HepG2 (cell line): ENCODE results near the gene ZSCAN21. TPM values are rescaled to one million over a fixed set of nuclear protein-coding genes. Genes with fewer than 3 reads are reported as not detected.

ENCODE experiments used
- KDM5B ChIP-seq: sonication (generic); formaldehyde crosslinking; IDR thresholded peaks from 2 replicates; pipeline ENCODE4 v1.4.0; 2020; ENCODE audit warnings: missing genetic modification reagents, mild to moderate bottlenecking, borderline replicate concordance
- MIER2 ChIP-seq: IDR thresholded peaks from 2 replicates; pipeline ENCODE4 v1.6.1; 2016; ENCODE audit warnings: missing biosample characterization, missing genetic modification reagents
- NONO ChIP-seq, 2 experiments: fragments of 450-650 bp in 1 of 2; sonication (generic) in 1 of 2; formaldehyde crosslinking in 1 of 2; IDR thresholded peaks in 1 of 2; conservative IDR thresholded peaks in 1 of 2; 2 replicates each; pipeline versions ENCODE4 v1.6.1 to v1.8.0; 2017 to 2022; ENCODE audit warnings: mild to moderate bottlenecking in 1 of 2, missing genetic modification reagents in 1 of 2, moderate library complexity in 1 of 2
- NR2F6 ChIP-seq, 2 experiments: IDR thresholded peaks; 2 replicates each; pipeline ENCODE4 v1.6.1; 2016; ENCODE audit warnings: antibody characterized with exemption in 1 of 2, mild to moderate bottlenecking in 1 of 2
- SOX13 ChIP-seq, 3 experiments: fragments of 450-650 bp in 1 of 3; sonication (generic) in 1 of 3; formaldehyde crosslinking in 1 of 3; IDR thresholded peaks in 2 of 3; conservative IDR thresholded peaks in 1 of 3; 2 replicates each; pipeline versions ENCODE4 v1.5.0 to v1.6.1; 2016 to 2020; ENCODE audit warnings: antibody characterized with exemption in 1 of 3, mild to moderate bottlenecking in 1 of 3, missing compliant biosample characterization in 1 of 3, missing genetic modification reagents in 1 of 3, moderate library complexity in 1 of 3
- SRY ChIP-seq: sonication (generic); formaldehyde crosslinking; IDR thresholded peaks from 2 replicates; pipeline ENCODE4 v1.8.0; 2022; ENCODE audit warnings: mild to moderate bottlenecking, missing genetic modification reagents
- ZBTB38 ChIP-seq: sonication (generic); formaldehyde crosslinking; IDR thresholded peaks from 2 replicates; pipeline ENCODE4 v1.5.1; 2020; ENCODE audit warnings: mild to moderate bottlenecking, missing genetic modification reagents
- ZGPAT ChIP-seq: IDR thresholded peaks from 2 replicates; pipeline ENCODE4 v1.6.1; 2016; ENCODE audit warnings: mild to moderate bottlenecking
- ZNF143 ChIP-seq: sonication (generic); formaldehyde crosslinking; IDR thresholded peaks from 2 replicates; pipeline ENCODE4 v1.4.0; 2020; ENCODE audit warnings: missing genetic modification reagents
- ZNF234 ChIP-seq: sonication (generic); formaldehyde crosslinking; conservative IDR thresholded peaks from 2 replicates; pipeline ENCODE4 v1.5.1; 2020; ENCODE audit warnings: mild to moderate bottlenecking, missing genetic modification reagents
- ZNF407 ChIP-seq: sonication (generic); formaldehyde crosslinking; IDR thresholded peaks from one replicate; pipeline ENCODE4 v1.5.1; 2020; ENCODE audit warnings: mild to moderate bottlenecking, missing genetic modification reagents; ENCODE audit errors: not compliant biosample characterization
- ZNF670 ChIP-seq: sonication (generic); formaldehyde crosslinking; IDR thresholded peaks from 2 replicates; pipeline ENCODE4 v1.8.0; 2022; ENCODE audit warnings: mild to moderate bottlenecking, missing genetic modification reagents, borderline replicate concordance
- ZSCAN30 ChIP-seq: sonication (generic); formaldehyde crosslinking; IDR thresholded peaks from 2 replicates; pipeline ENCODE4 v1.5.0; 2020; ENCODE audit warnings: mild to moderate bottlenecking, missing genetic modification reagents
- polyA plus RNA-seq, 8 experiments: library from polyadenylated mRNA; depleted of rRNA in 3 of 8; stranded (reverse) in 7 of 8; unstranded in 1 of 8; fragments of >200 nt; fragmentation: Illumina TruSeq in 4 of 8; extraction: Trizol in 4 of 8; gene quantifications; 2 replicates each; pipeline versions ENCODE4 v1.2.1 to v1.2.3, GENCODE V29; 2011 to 2016; ENCODE audit warnings: low read depth in 4 of 8, missing spikeins in 1 of 8, mixed read lengths in 1 of 8; ENCODE audit not compliant: insufficient read depth in 1 of 8
- total RNA-seq, 5 experiments: library from RNA; depleted of rRNA; stranded (reverse); fragments of >200 nt; fragmentation: Illumina TruSeq; extraction: Trizol; gene quantifications; 2 replicates each; pipeline ENCODE4 v1.2.3, GENCODE V29; 2016; ENCODE audit warnings: low read depth in 1 of 5
- TF ChIP-seq, protein P1 (sequence below): sonication (generic); formaldehyde crosslinking; IDR thresholded peaks from 2 replicates; pipeline ENCODE4 v1.4.0; 2020; ENCODE audit warnings: missing genetic modification reagents
- TF ChIP-seq, protein P2 (sequence below): sonication (generic); formaldehyde crosslinking; IDR thresholded peaks from 2 replicates; pipeline ENCODE4 v1.8.0; 2022; ENCODE audit warnings: mild to moderate bottlenecking, missing genetic modification reagents; ENCODE audit not compliant: insufficient replicate concordance

ZSCAN21 gene
- total and polyA plus RNA-seq, 2 of the 13 experiments (the other 11 are each of a cell fraction or from before 2014, with no cell fraction given), result 7.0 to 10.0 TPM

DNA sequence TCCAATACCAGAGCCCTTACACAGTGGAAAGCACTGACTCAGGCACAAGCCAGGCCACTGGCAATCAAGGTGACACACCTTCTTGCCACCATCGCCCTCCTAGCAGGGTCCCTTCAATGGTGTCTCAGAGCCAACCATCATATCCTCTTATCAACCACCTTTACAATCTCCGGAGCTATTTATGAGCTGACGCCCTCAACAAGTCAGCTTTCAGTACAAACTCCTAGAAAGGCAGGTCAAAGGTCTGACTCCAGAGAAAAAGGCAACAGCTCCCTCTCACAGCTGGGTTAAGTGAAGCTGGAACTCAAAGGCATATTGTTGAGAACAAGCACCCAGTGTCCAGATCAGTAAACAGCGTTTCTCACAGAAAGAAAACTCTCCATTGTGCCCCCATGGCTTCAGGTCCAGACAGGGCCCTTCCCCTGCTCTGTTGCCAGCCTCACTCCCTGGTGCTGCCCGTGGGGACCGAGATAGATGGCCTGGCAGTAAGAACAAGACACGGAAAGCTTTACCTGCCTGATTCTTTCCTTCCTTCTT lies 29.5 kb downstream of the ZSCAN21 start (continued):
- TF ChIP-seq ZBTB38 (CRISPR knock-in tag) (0 out of 2 replicates have a peak, but pooled peaks have one; percentile 27), ZSCAN30 (CRISPR knock-in tag) (no peak), ZNF143 (CRISPR knock-in tag) (no peak), SRY (CRISPR knock-in tag) (no peak), SOX13 (IDR thresholded peaks at IDR 0.05) (peak; percentile 65; the same call in 1 of the 2 replicates), SOX13 (CRISPR knock-in tag; conservative IDR thresholded peaks at IDR 0.05 in 1 of 2, IDR thresholded peaks at IDR 0.05 in 1 of 2) (peak in 1 of 2 experiments; percentile 88; a peak in 2 of 4 replicates), KDM5B (CRISPR knock-in tag) (no peak), NONO (IDR thresholded peaks at IDR 0.05) (no peak), NONO (CRISPR knock-in tag; conservative IDR thresholded peaks at IDR 0.05) (0 out of 2 replicates have a peak, but pooled peaks have one; percentile 43), NR2F6 (IDR thresholded peaks at IDR 0.05) (peak; percentile 94), NR2F6 (CRISPR knock-in tag; IDR thresholded peaks at IDR 0.05) (peak; percentile 97), ZNF234 (CRISPR knock-in tag) (no peak), ZNF670 (no peak), ZGPAT (CRISPR knock-in tag) (peak; percentile 59; the same call in 1 of the 2 replicates), ZNF407 (CRISPR knock-in tag) (no peak), MIER2 (CRISPR knock-in tag) (no peak)
- TF ChIP-seq, protein P1, sequence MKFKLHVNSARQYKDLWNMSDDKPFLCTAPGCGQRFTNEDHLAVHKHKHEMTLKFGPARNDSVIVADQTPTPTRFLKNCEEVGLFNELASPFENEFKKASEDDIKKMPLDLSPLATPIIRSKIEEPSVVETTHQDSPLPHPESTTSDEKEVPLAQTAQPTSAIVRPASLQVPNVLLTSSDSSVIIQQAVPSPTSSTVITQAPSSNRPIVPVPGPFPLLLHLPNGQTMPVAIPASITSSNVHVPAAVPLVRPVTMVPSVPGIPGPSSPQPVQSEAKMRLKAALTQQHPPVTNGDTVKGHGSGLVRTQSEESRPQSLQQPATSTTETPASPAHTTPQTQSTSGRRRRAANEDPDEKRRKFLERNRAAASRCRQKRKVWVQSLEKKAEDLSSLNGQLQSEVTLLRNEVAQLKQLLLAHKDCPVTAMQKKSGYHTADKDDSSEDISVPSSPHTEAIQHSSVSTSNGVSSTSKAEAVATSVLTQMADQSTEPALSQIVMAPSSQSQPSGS (CRISPR knock-in tag), result no peak
- TF ChIP-seq, protein P2, sequence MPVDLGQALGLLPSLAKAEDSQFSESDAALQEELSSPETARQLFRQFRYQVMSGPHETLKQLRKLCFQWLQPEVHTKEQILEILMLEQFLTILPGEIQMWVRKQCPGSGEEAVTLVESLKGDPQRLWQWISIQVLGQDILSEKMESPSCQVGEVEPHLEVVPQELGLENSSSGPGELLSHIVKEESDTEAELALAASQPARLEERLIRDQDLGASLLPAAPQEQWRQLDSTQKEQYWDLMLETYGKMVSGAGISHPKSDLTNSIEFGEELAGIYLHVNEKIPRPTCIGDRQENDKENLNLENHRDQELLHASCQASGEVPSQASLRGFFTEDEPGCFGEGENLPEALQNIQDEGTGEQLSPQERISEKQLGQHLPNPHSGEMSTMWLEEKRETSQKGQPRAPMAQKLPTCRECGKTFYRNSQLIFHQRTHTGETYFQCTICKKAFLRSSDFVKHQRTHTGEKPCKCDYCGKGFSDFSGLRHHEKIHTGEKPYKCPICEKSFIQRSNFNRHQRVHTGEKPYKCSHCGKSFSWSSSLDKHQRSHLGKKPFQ (CRISPR knock-in tag), result no peak
